ENCODE results near the gene PER3.

The PER3 gene

GRCh38 chr1:7770669-7770996, 13.5 kb upstream of the PER3 start:
- Histone ChIP-seq H3K36me3 (ENCODE audit: control insufficient read depth, low read length) (peaks cover 17% of the 10 kb centered on the region), H3K27ac (ENCODE audit: low read depth, low read length) (no peak overlapping the region), H3K9me2 (replicated peaks; ENCODE audit: control insufficient read depth, low read length) (no peaks in the 10 kb centered on the region), H3K4me3 (ENCODE audit: low read length) (peak overlapping the region; percentile 84), H3F3A (ENCODE audit: control insufficient read depth, insufficient read depth) (peaks cover 4% of the 10 kb centered on the region; the same call in 1 of the 2 replicates), H3K4me1 (ENCODE audit: control insufficient read depth, low read length) (peaks cover 13% of the 10 kb centered on the region), H3K27me3 (ENCODE audit: control insufficient read depth, low read length) (0 out of 2 replicates have a peak, but pooled peaks cover 2% of the 10 kb centered on the region), H3K4me2 (ENCODE audit: low read length) (peak overlapping the region; percentile 69), H4K20me1 (ENCODE audit: control insufficient read depth, insufficient read depth, low read depth, low read length) (peaks cover 4% of the 10 kb centered on the region; the same call in 1 of the 2 replicates), H3K9me3 (ENCODE audit: control insufficient read depth, insufficient read depth, low read length) (no peaks in the 10 kb centered on the region), H3K79me2 (ENCODE audit: control insufficient read depth, low read length) (peaks cover 27% of the 10 kb centered on the region)
- TF ChIP-seq, protein P1, sequence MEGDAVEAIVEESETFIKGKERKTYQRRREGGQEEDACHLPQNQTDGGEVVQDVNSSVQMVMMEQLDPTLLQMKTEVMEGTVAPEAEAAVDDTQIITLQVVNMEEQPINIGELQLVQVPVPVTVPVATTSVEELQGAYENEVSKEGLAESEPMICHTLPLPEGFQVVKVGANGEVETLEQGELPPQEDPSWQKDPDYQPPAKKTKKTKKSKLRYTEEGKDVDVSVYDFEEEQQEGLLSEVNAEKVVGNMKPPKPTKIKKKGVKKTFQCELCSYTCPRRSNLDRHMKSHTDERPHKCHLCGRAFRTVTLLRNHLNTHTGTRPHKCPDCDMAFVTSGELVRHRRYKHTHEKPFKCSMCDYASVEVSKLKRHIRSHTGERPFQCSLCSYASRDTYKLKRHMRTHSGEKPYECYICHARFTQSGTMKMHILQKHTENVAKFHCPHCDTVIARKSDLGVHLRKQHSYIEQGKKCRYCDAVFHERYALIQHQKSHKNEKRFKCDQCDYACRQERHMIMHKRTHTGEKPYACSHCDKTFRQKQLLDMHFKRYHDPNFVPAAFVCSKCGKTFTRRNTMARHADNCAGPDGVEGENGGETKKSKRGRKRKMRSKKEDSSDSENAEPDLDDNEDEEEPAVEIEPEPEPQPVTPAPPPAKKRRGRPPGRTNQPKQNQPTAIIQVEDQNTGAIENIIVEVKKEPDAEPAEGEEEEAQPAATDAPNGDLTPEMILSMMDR (IDR thresholded peaks at IDR 0.05; ENCODE audit: low read depth, low read length, poor library complexity, severe bottlenecking), result no peak
- TF ChIP-seq EZH2phosphoT487 (IDR thresholded peaks at IDR 0.05; ENCODE audit: borderline replicate concordance, low read length), result no peak

DNA sequence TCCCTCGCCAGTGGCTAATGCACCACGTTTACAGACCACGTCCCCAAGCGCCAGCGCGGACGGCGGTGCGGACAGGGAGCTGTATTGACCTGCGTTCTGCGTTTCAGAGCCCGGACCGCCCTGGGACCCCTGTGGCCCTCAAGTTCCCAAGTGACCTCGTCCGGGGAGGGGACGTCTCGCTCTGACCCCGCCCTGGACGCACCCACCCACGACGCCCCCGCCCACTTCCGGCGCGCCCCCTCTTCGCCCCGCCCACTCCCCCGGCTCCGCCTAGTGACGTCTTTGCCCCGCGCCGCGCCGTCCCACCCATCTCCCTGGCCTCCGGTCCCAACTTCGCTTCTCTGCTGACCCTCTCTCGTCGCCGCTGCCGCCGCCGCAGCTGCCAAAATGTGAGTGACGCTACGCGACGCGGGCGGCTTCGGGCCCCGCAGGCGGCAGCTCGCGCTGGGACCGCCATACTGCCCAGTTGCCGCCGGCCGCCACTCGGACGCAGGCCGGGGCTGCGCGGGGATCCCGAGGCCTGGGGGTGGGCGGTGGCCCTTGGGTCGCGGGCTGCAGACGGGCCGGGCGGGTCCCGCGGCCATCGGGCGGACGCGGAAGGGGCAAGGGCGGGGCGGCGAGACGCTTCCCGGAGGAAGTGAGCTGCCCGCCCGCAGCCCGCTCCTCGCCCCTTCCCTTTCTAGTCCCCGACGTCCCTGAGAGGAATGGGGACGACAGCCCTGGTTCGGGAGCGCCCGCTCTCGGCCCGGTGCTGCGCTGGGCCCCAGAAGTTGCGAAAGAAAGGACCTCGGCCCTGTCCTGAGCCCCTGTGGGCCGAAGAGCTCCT, 12.9 kb upstream of the PER3 start, which contains the start of gene VAMP3:
VAMP3 (plus strand) TSS at position 300 of the 826 bp plus-strand sequence; CDS start at position 388, 88 bp downstream.
- Histone ChIP-seq H3K79me2 (ENCODE audit: control insufficient read depth, low read length) (peaks cover 27% of the 10 kb centered on the region), H3K36me3 (ENCODE audit: control insufficient read depth, low read length) (peaks cover 18% of the 10 kb centered on the region), H3K9me3 (ENCODE audit: control insufficient read depth, insufficient read depth, low read length) (no peaks in the 10 kb centered on the region), H3K27me3 (ENCODE audit: control insufficient read depth, low read length) (0 out of 2 replicates have a peak, but pooled peaks cover 2% of the 10 kb centered on the region), H3K9me2 (replicated peaks; ENCODE audit: control insufficient read depth, low read length) (no peaks in the 10 kb centered on the region), H3K4me1 (ENCODE audit: control insufficient read depth, low read length) (peaks cover 13% of the 10 kb centered on the region), H3K4me2 (ENCODE audit: low read length) (peak within 1 kb of the TSS; percentile 69), H3K27ac (ENCODE audit: low read depth, low read length) (0 out of 2 replicates have a peak within 1 kb of the TSS, but pooled peaks have one; percentile 15), H3K4me3 (ENCODE audit: low read length) (peak within 1 kb of the TSS; percentile 84), H3F3A (ENCODE audit: control insufficient read depth, insufficient read depth) (peaks cover 4% of the 10 kb centered on the region; the same call in 1 of the 2 replicates), H4K20me1 (ENCODE audit: control insufficient read depth, insufficient read depth, low read depth, low read length) (peaks cover 4% of the 10 kb centered on the region; the same call in 1 of the 2 replicates)
- TF ChIP-seq EZH2phosphoT487 (IDR thresholded peaks at IDR 0.05; ENCODE audit: borderline replicate concordance, low read length), result no peak
- TF ChIP-seq, protein P1 (IDR thresholded peaks at IDR 0.05; ENCODE audit: low read depth, low read length, poor library complexity, severe bottlenecking), result no peak

- no peak for TF ChIP-seq EZH2phosphoT487 (IDR thresholded peaks at IDR 0.05; ENCODE audit: borderline replicate concordance, low read length)
- TF ChIP-seq, protein P1 (IDR thresholded peaks at IDR 0.05; ENCODE audit: low read depth, low read length, poor library complexity, severe bottlenecking), result no peak
- H3K9me2 ChIP-seq (replicated peaks; ENCODE audit: control insufficient read depth, low read length), result no peaks in the 10 kb centered on the region
- H3K4me1 ChIP-seq (ENCODE audit: control insufficient read depth, low read length), result peaks cover 13% of the 10 kb centered on the region
- H3K27ac ChIP-seq (ENCODE audit: low read depth, low read length), result 0 out of 2 replicates have a peak overlapping the region, but pooled peaks have one; percentile 15
- H4K20me1 ChIP-seq (ENCODE audit: control insufficient read depth, insufficient read depth, low read depth, low read length), result peaks cover 4% of the 10 kb centered on the region; the same call in 1 of the 2 replicates
- H3K4me2 ChIP-seq (ENCODE audit: low read length), result peak overlapping the region; percentile 69
- peak overlapping the region; percentile 84 for H3K4me3 ChIP-seq (ENCODE audit: low read length)
- 0 out of 2 replicates have a peak, but pooled peaks cover 2% of the 10 kb centered on the region for H3K27me3 ChIP-seq (ENCODE audit: control insufficient read depth, low read length)
- peaks cover 20% of the 10 kb centered on the region for H3K36me3 ChIP-seq (ENCODE audit: control insufficient read depth, low read length)
- H3F3A ChIP-seq (ENCODE audit: control insufficient read depth, insufficient read depth), result peaks cover 4% of the 10 kb centered on the region; the same call in 1 of the 2 replicates
- H3K79me2 ChIP-seq (ENCODE audit: control insufficient read depth, low read length), result peaks cover 27% of the 10 kb centered on the region
- no peaks in the 10 kb centered on the region for H3K9me3 ChIP-seq (ENCODE audit: control insufficient read depth, insufficient read depth, low read length)
Observed at GRCh38 chr1:7771823-7772299, 12.2 kb upstream of the PER3 start.

All from DOHH2 (cell line).